WI38 (cell line): ENCODE results near the gene FSIP1.

Experiments used
- H3K4me3 ChIP-seq: 2 replicates; pipeline ENCODE4 v1.5.1; 2011; ENCODE audit warnings: low read depth, mild to moderate bottlenecking, control low read depth, low read length
- CTCF ChIP-seq: IDR thresholded peaks from 2 replicates; pipeline ENCODE4 v1.5.1; 2012; ENCODE audit warnings: low read depth, mild to moderate bottlenecking, control low read depth, low read length

FSIP1 gene

GRCh38 chr15:39586387-39587095 is 196.1 kb downstream of the FSIP1 start:
- H3K4me3 ChIP-seq, result peak overlapping the region; percentile 28
- no peak for TF ChIP-seq CTCF

- peak overlapping the region; percentile 28 for H3K4me3 ChIP-seq
- no peak for TF ChIP-seq CTCF
Observed at GRCh38 chr15:39585871-39586301, 196.8 kb downstream of the FSIP1 start.

- H3K4me3 ChIP-seq, result peak overlapping the region; percentile 96
- no peak for TF ChIP-seq CTCF
Observed at GRCh38 chr15:39585389-39585841, 197.2 kb downstream of the FSIP1 start.

GRCh38 chr15:39584662-39585388 is 197.8 kb downstream of the FSIP1 start:
- peak overlapping the region; percentile 96 for H3K4me3 ChIP-seq

GRCh38 chr15:39584266-39584659 is 198.4 kb downstream of the FSIP1 start:
- peak overlapping the region; percentile 96 for H3K4me3 ChIP-seq

More at GRCh38 chr15:39584662-39585388, 197.8 kb downstream of the FSIP1 start:
- no peak for TF ChIP-seq CTCF

GRCh38 chr15:39583596-39584265 is 198.9 kb downstream of the FSIP1 start:
- H3K4me3 ChIP-seq, result peak overlapping the region; percentile 96
- peak; percentile 26; the same call in 1 of the 2 replicates for TF ChIP-seq CTCF

More at GRCh38 chr15:39584266-39584659, 198.4 kb downstream of the FSIP1 start:
- TF ChIP-seq CTCF, result no peak
